Astrocyte (in vitro differentiated cells and primary cell): ENCODE results near the gene ST6GALNAC3. TPM values are rescaled to one million over a fixed set of nuclear protein-coding genes. Genes with fewer than 3 reads are reported as not detected.

ENCODE experiments used
- DNase-seq: peaks from one replicate; pipeline ENCODE4 v3.0.0-alpha.2; 2010; ENCODE audit warnings: low read depth
- FAIRE-seq: peaks from 2 replicates; lab custom pipeline; 2011; peaks lifted over from hg19 to GRCh38; lab: Jason Lieb, UNC
- H2AFZ ChIP-seq: 2 replicates; pipeline ENCODE4 v1.6.0; 2012; ENCODE audit warnings: low read depth, low read length, inconsistent platforms
- H3K27ac ChIP-seq: 2 replicates; pipeline ENCODE4 v1.5.1; 2011; ENCODE audit warnings: low read depth, low read length, inconsistent platforms
- H3K27me3 ChIP-seq: 2 replicates; pipeline ENCODE4 v1.6.0; 2011; ENCODE audit warnings: low read length, inconsistent platforms; ENCODE audit not compliant: insufficient read depth
- H3K36me3 ChIP-seq: 2 replicates; pipeline ENCODE4 v1.5.1; 2011; ENCODE audit warnings: low read length, inconsistent platforms; ENCODE audit not compliant: insufficient read depth
- H3K4me1 ChIP-seq: 2 replicates; pipeline ENCODE4 v1.5.1; 2011; ENCODE audit warnings: low read length, inconsistent platforms; ENCODE audit not compliant: insufficient read depth
- H3K4me2 ChIP-seq: 2 replicates; pipeline ENCODE4 v1.6.0; 2012; ENCODE audit warnings: low read length, inconsistent platforms
- H3K4me3 ChIP-seq: 2 replicates; pipeline ENCODE4 v1.5.1; 2011; ENCODE audit warnings: low read depth, mild to moderate bottlenecking, low read length, inconsistent platforms; ENCODE audit not compliant: insufficient read depth
- H3K79me2 ChIP-seq: 2 replicates; pipeline ENCODE4 v1.6.0; 2012; ENCODE audit warnings: mild to moderate bottlenecking, low read length, inconsistent platforms; ENCODE audit not compliant: insufficient read depth
- H3K9ac ChIP-seq: 2 replicates; pipeline ENCODE4 v1.6.0; 2012; ENCODE audit warnings: mild to moderate bottlenecking, low read length, inconsistent platforms
- H3K9me3 ChIP-seq: 2 replicates; pipeline ENCODE4 v1.5.1; 2012; ENCODE audit warnings: low read depth, mild to moderate bottlenecking, low read length, inconsistent platforms; ENCODE audit not compliant: insufficient read depth
- H4K20me1 ChIP-seq: 2 replicates; pipeline ENCODE4 v1.6.0; 2012; ENCODE audit warnings: low read length, inconsistent platforms; ENCODE audit not compliant: insufficient read depth
- H3K27ac Mint-ChIP-seq: one replicate; pipeline ENCODE4 v1.8.0; 2021; ENCODE audit warnings: mild to moderate bottlenecking, mixed read lengths; ENCODE audit not compliant: unreplicated experiment
- H3K27me3 Mint-ChIP-seq: one replicate; pipeline ENCODE4 v1.8.0; 2021; ENCODE audit warnings: low read depth, mixed read lengths; ENCODE audit not compliant: unreplicated experiment
- H3K36me3 Mint-ChIP-seq: one replicate; pipeline ENCODE4 v1.8.0; 2021; ENCODE audit warnings: low read depth, mixed read lengths; ENCODE audit not compliant: unreplicated experiment
- H3K4me1 Mint-ChIP-seq: one replicate; pipeline ENCODE4 v1.8.0; 2021; ENCODE audit warnings: low read depth, mixed read lengths; ENCODE audit not compliant: unreplicated experiment
- H3K4me3 Mint-ChIP-seq: one replicate; pipeline ENCODE4 v1.8.0; 2021; ENCODE audit warnings: mild to moderate bottlenecking, moderate library complexity, mixed read lengths; ENCODE audit not compliant: unreplicated experiment
- H3K9me3 Mint-ChIP-seq: one replicate; pipeline ENCODE4 v1.8.0; 2021; ENCODE audit warnings: mild to moderate bottlenecking, mixed read lengths; ENCODE audit not compliant: unreplicated experiment
- CTCF ChIP-seq: IDR thresholded peaks from 2 replicates; pipeline ENCODE4 v1.5.1; 2011; ENCODE audit warnings: low read depth, mild to moderate bottlenecking, inconsistent platforms, low read length, moderate library complexity; ENCODE audit not compliant: insufficient read depth
- EZH2 ChIP-seq: IDR thresholded peaks from 2 replicates; pipeline ENCODE4 v1.6.1; 2012; ENCODE audit warnings: mild to moderate bottlenecking, low read length, inconsistent platforms; ENCODE audit not compliant: insufficient read depth
- total RNA-seq: library from RNA; stranded (reverse); gene quantifications from 2 replicates; pipeline ENCODE4 v1.2.1, GENCODE V29; 2021

Gene ST6GALNAC3
- total RNA-seq, 1 donor from 2014 or later = 3.2 TPM

- FAIRE-seq (no peak), DNase-seq (no peak)
- Histone ChIP-seq H2AFZ (no peak overlapping the region), H3K4me2 (no peak overlapping the region), H3K4me1 (peaks cover 7% of the 10 kb centered on the region), H3K4me3 (no peak overlapping the region), H3K27me3 (no peaks in the 10 kb centered on the region), H4K20me1 (no peaks in the 10 kb centered on the region), H3K9me3 (no peaks in the 10 kb centered on the region), H3K27ac (no peak overlapping the region), H3K79me2 (no peaks in the 10 kb centered on the region), H3K9ac (no peak overlapping the region), H3K36me3 (no peaks in the 10 kb centered on the region)
- peaks cover 24% of the 10 kb centered on the region for H3K4me1 Mint-ChIP-seq
- H3K36me3 Mint-ChIP-seq = no peaks in the 10 kb centered on the region
- TF ChIP-seq CTCF (no peak), EZH2 (no peak)
- no peak overlapping the region for H3K27ac Mint-ChIP-seq
- H3K4me3 Mint-ChIP-seq = no peak overlapping the region
- no peaks in the 10 kb centered on the region for H3K9me3 Mint-ChIP-seq
- peaks cover 2% of the 10 kb centered on the region for H3K27me3 Mint-ChIP-seq
Observed at GRCh38 chr1:76065270-76065669, 9.3 kb upstream of the ST6GALNAC3 start.

- Histone ChIP-seq H4K20me1 (no peaks in the 10 kb centered on the region), H3K9ac (no peak overlapping the region), H3K27ac (no peak overlapping the region), H2AFZ (no peak overlapping the region), H3K27me3 (no peaks in the 10 kb centered on the region), H3K79me2 (no peaks in the 10 kb centered on the region), H3K4me1 (peaks cover 7% of the 10 kb centered on the region), H3K36me3 (no peaks in the 10 kb centered on the region), H3K4me2 (no peak overlapping the region), H3K4me3 (no peak overlapping the region), H3K9me3 (no peaks in the 10 kb centered on the region)
- TF ChIP-seq CTCF (no peak), EZH2 (no peak)
- H3K4me3 Mint-ChIP-seq = no peak overlapping the region
- DNase-seq (peak; percentile 40), FAIRE-seq (no peak)
- H3K9me3 Mint-ChIP-seq = no peaks in the 10 kb centered on the region
- H3K4me1 Mint-ChIP-seq = peaks cover 24% of the 10 kb centered on the region
- no peaks in the 10 kb centered on the region for H3K36me3 Mint-ChIP-seq
- H3K27ac Mint-ChIP-seq = peak overlapping the region; percentile 8
- peaks cover 2% of the 10 kb centered on the region for H3K27me3 Mint-ChIP-seq
Observed at GRCh38 chr1:76066394-76066793, 8.2 kb upstream of the ST6GALNAC3 start.

GRCh38 chr1:76068542-76068941 is 6.0 kb upstream of the ST6GALNAC3 start:
- H3K4me1 ChIP-seq = peaks cover 7% of the 10 kb centered on the region
- Mint-ChIP-seq H3K36me3 (no peaks in the 10 kb centered on the region), H3K27me3 (peaks cover 5% of the 10 kb centered on the region), H3K4me1 (peaks cover 31% of the 10 kb centered on the region), H3K4me3 (no peak overlapping the region), H3K9me3 (no peaks in the 10 kb centered on the region), H3K27ac (no peak overlapping the region)
- no peaks in the 10 kb centered on the region for H3K27me3 ChIP-seq
- no peaks in the 10 kb centered on the region for H3K9me3 ChIP-seq
- no peaks in the 10 kb centered on the region for H3K36me3 ChIP-seq
- peak; percentile 37 for DNase-seq
- no peak for FAIRE-seq
- H3K27ac ChIP-seq = no peak overlapping the region
- no peaks in the 10 kb centered on the region for H3K79me2 ChIP-seq
- no peak overlapping the region for H2AFZ ChIP-seq
- TF ChIP-seq EZH2 = no peak
- no peak for TF ChIP-seq CTCF
- no peak overlapping the region for H3K9ac ChIP-seq
- peak overlapping the region; percentile 30 for H3K4me2 ChIP-seq
- no peak overlapping the region for H3K4me3 ChIP-seq
- H4K20me1 ChIP-seq = no peaks in the 10 kb centered on the region
